ENCODE measurements around the gene AK2.

AK2 gene

GRCh38 chr1:32972814-32973428 is 63.8 kb downstream of the AK2 start:
- peak; percentile 85 for DNase-seq (ENCODE audit: low spot score)

- DNase-seq (ENCODE audit: low spot score) = no peak
Measured at GRCh38 chr1:32971576-32971975, 65.1 kb downstream of the AK2 start.

- DNase-seq (ENCODE audit: low spot score) = no peak
Measured at GRCh38 chr1:32971156-32971555, 65.5 kb downstream of the AK2 start.

GRCh38 chr1:32969566-32969965 is 67.1 kb downstream of the AK2 start:
- DNase-seq (ENCODE audit: low spot score) = no peak

- DNase-seq (ENCODE audit: low spot score) = no peak
Measured at GRCh38 chr1:32967888-32968568, 68.7 kb downstream of the AK2 start.

GRCh38 chr1:32966900-32967299 is 69.8 kb downstream of the AK2 start:
- DNase-seq (ENCODE audit: low spot score) = no peak

GRCh38 chr1:32965251-32965747 is 71.4 kb downstream of the AK2 start:
- no peak for DNase-seq (ENCODE audit: low spot score)

- DNase-seq (ENCODE audit: low spot score) = peak; percentile 96
Measured at GRCh38 chr1:32964461-32965250, 72.0 kb downstream of the AK2 start, which contains the start of gene RNF19B. Gene RNF19B (minus strand): TSS chr1:32964809. CDS start chr1:32964685, 124 bp downstream.

GRCh38 chr1:32963746-32964460 is 72.8 kb downstream of the AK2 start:
- DNase-seq (ENCODE audit: low spot score) = peak; percentile 82

GRCh38 chr1:32962248-32962896 is 74.3 kb downstream of the AK2 start:
- no peak for DNase-seq (ENCODE audit: low spot score)

- DNase-seq (ENCODE audit: low spot score) = no peak
Measured at GRCh38 chr1:32960819-32961355, 75.8 kb downstream of the AK2 start.

GRCh38 chr1:32960342-32960741 is 76.3 kb downstream of the AK2 start:
- no peak for DNase-seq (ENCODE audit: low spot score)

GRCh38 chr1:32958827-32959226 is 77.9 kb downstream of the AK2 start:
- DNase-seq (ENCODE audit: low spot score) = no peak

Measured in ecto neural progenitor cell (in vitro differentiated cells).